Parathyroid adenoma (tissue), 2 donors: Measurements from ENCODE around the gene TPRG1L.

Source experiments
- H2AFZ ChIP-seq: fragments of 300-600 bp; sonication (generic); one replicate; pipeline ENCODE4 v1.7.0; 2017; ENCODE audit warnings: antibody characterized with exemption, mild to moderate bottlenecking
- H3K27ac ChIP-seq: fragments of 300-600 bp; sonication (generic); one replicate; pipeline ENCODE4 v1.7.0; 2017
- H3K27me3 ChIP-seq: fragments of 300-600 bp; sonication (generic); one replicate; pipeline ENCODE4 v1.7.0; 2017; ENCODE audit warnings: low read length; ENCODE audit not compliant: control insufficient read depth, insufficient read depth
- H3K36me3 ChIP-seq: fragments of 300-600 bp; sonication (generic); one replicate; pipeline ENCODE4 v1.7.0; 2017; ENCODE audit warnings: low read length; ENCODE audit not compliant: control insufficient read depth, insufficient read depth
- H3K4me1 ChIP-seq: fragments of 300-600 bp; sonication (generic); one replicate; pipeline ENCODE4 v1.7.0; 2017; ENCODE audit warnings: control low read depth
- H3K4me2 ChIP-seq: fragments of 300-600 bp; sonication (generic); one replicate; pipeline ENCODE4 v1.7.0; 2017; ENCODE audit warnings: low read length
- H3K4me3 ChIP-seq: fragments of 300-600 bp; sonication (generic); one replicate; pipeline ENCODE4 v1.7.0; 2017; ENCODE audit warnings: low read depth, low read length
- H3K79me2 ChIP-seq: fragments of 300-600 bp; sonication (generic); one replicate; pipeline ENCODE4 v1.7.0; 2017; ENCODE audit warnings: control low read depth
- H3K9ac ChIP-seq: fragments of 300-600 bp; sonication (generic); one replicate; pipeline ENCODE4 v1.7.0; 2017; ENCODE audit warnings: mild to moderate bottlenecking
- H3K9me3 ChIP-seq: fragments of 300-600 bp; sonication (generic); one replicate; pipeline ENCODE4 v1.7.0; 2017; ENCODE audit warnings: low read length; ENCODE audit not compliant: control insufficient read depth
- CTCF ChIP-seq: fragments of 300-600 bp; sonication (generic); IDR thresholded peaks from one replicate; pipeline ENCODE4 v1.7.0; 2017; ENCODE audit warnings: antibody characterized with exemption, mild to moderate bottlenecking
- donor health status: primary hyperparathyroidism.

Gene TPRG1L

GRCh38 chr1:3590139-3590763 lies 34.6 kb upstream of the TPRG1L start:
- no peak overlapping the region for H3K4me2 ChIP-seq
- no peak overlapping the region for H2AFZ ChIP-seq
- H3K79me2 ChIP-seq = no peaks in the 10 kb centered on the region
- no peak for TF ChIP-seq CTCF
- H3K27ac ChIP-seq = no peak overlapping the region
- H3K9me3 ChIP-seq = no peaks in the 10 kb centered on the region
- no peaks in the 10 kb centered on the region for H3K36me3 ChIP-seq
- no peak overlapping the region for H3K9ac ChIP-seq
- no peaks in the 10 kb centered on the region for H3K4me1 ChIP-seq
- no peak overlapping the region for H3K4me3 ChIP-seq
- H3K27me3 ChIP-seq = no peaks in the 10 kb centered on the region

- H3K9ac ChIP-seq = no peak overlapping the region
- H3K27me3 ChIP-seq = no peaks in the 10 kb centered on the region
- no peak overlapping the region for H3K4me3 ChIP-seq
- H3K79me2 ChIP-seq = no peaks in the 10 kb centered on the region
- no peak overlapping the region for H3K4me2 ChIP-seq
- no peaks in the 10 kb centered on the region for H3K4me1 ChIP-seq
- TF ChIP-seq CTCF = no peak
- H3K9me3 ChIP-seq = no peaks in the 10 kb centered on the region
- H3K36me3 ChIP-seq = no peaks in the 10 kb centered on the region
- no peak overlapping the region for H3K27ac ChIP-seq
- no peak overlapping the region for H2AFZ ChIP-seq
These were observed 33.6 kb upstream of the TPRG1L start for GRCh38 chr1:3590951-3591865.

- no peak for TF ChIP-seq CTCF
- Histone ChIP-seq H3K4me1 (no peaks in the 10 kb centered on the region), H3K4me2 (no peak overlapping the region), H3K27ac (no peak overlapping the region), H3K79me2 (no peaks in the 10 kb centered on the region), H3K9ac (no peak overlapping the region), H3K4me3 (no peak overlapping the region), H3K9me3 (no peaks in the 10 kb centered on the region), H3K36me3 (no peaks in the 10 kb centered on the region), H2AFZ (no peak overlapping the region), H3K27me3 (no peaks in the 10 kb centered on the region)
These were observed 31.5 kb upstream of the TPRG1L start for GRCh38 chr1:3593334-3593733.

- no peaks in the 10 kb centered on the region for H3K4me1 ChIP-seq
- H3K9me3 ChIP-seq = no peaks in the 10 kb centered on the region
- no peaks in the 10 kb centered on the region for H3K79me2 ChIP-seq
- H3K27me3 ChIP-seq = no peaks in the 10 kb centered on the region
- no peak overlapping the region for H3K27ac ChIP-seq
- TF ChIP-seq CTCF = no peak
- no peak overlapping the region for H3K4me3 ChIP-seq
- no peaks in the 10 kb centered on the region for H3K36me3 ChIP-seq
- H2AFZ ChIP-seq = no peak overlapping the region
- H3K9ac ChIP-seq = no peak overlapping the region
- H3K4me2 ChIP-seq = no peak overlapping the region
These were observed 31.1 kb upstream of the TPRG1L start for GRCh38 chr1:3593745-3594144.
